CD4-positive, alpha-beta T cell treated with Interleukin-12 subunit alpha and Interleukin-12 subunit beta, for 1 hour (primary cell): ENCODE results near the gene MLXIP.
"Not testable (repeated sequence)": the region's sequence is repeated elsewhere in the genome, so short reads cannot be mapped to it uniquely, and the experiment has no call there.

Source experiments
- DNase-seq: peaks from one replicate; pipeline ENCODE4 v3.0.0-alpha.2; 2020

MLXIP gene, protein sequence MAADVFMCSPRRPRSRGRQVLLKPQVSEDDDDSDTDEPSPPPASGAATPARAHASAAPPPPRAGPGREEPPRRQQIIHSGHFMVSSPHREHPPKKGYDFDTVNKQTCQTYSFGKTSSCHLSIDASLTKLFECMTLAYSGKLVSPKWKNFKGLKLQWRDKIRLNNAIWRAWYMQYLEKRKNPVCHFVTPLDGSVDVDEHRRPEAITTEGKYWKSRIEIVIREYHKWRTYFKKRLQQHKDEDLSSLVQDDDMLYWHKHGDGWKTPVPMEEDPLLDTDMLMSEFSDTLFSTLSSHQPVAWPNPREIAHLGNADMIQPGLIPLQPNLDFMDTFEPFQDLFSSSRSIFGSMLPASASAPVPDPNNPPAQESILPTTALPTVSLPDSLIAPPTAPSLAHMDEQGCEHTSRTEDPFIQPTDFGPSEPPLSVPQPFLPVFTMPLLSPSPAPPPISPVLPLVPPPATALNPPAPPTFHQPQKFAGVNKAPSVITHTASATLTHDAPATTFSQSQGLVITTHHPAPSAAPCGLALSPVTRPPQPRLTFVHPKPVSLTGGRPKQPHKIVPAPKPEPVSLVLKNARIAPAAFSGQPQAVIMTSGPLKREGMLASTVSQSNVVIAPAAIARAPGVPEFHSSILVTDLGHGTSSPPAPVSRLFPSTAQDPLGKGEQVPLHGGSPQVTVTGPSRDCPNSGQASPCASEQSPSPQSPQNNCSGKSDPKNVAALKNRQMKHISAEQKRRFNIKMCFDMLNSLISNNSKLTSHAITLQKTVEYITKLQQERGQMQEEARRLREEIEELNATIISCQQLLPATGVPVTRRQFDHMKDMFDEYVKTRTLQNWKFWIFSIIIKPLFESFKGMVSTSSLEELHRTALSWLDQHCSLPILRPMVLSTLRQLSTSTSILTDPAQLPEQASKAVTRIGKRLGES

DNA sequence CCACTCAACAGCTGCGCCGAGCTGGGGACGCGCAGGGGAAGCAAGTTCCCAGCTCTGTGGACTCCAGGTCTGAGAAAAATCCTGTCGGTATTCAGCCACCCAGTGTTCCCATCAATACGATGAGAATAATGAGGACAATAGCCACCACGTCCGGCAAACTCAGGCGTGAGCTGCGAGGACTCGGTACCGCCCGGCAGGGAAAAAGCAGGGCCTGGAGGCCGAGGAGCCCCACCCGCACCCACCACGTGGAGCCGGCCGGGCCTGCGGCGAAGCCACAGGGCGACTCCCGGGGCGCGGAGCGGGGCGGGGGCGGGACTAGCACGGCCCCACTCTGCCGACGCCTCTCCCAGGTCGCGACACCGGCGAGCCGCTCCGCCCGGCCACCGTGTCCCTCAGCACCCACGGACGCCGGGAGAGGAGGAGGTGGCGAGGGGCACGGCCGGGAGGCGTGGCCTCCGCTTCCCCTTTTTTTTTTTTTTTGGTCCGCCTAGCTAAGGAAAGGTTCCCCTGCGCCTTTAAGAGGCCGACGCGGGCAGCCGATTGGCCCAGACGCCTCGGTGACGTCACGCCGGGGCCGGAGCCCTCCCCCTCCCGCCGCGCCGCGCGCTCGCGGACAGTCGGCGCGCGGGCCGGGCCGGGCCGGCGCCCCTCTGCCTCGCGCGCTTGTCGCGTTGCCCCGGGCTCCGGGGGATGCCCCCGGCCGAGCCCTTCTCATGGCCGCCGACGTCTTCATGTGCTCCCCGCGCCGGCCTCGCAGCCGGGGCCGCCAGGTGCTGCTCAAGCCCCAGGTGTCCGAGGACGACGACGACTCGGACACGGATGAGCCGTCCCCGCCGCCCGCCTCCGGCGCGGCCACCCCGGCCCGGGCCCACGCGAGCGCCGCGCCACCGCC, at the start of gene MLXIP:
Gene MLXIP, plus strand, starts transcription at position 616 of the 892 bp plus-strand sequence. Its CDS starts 98 bp downstream, at position 714.
- DNase-seq: peak; percentile 91

DNA sequence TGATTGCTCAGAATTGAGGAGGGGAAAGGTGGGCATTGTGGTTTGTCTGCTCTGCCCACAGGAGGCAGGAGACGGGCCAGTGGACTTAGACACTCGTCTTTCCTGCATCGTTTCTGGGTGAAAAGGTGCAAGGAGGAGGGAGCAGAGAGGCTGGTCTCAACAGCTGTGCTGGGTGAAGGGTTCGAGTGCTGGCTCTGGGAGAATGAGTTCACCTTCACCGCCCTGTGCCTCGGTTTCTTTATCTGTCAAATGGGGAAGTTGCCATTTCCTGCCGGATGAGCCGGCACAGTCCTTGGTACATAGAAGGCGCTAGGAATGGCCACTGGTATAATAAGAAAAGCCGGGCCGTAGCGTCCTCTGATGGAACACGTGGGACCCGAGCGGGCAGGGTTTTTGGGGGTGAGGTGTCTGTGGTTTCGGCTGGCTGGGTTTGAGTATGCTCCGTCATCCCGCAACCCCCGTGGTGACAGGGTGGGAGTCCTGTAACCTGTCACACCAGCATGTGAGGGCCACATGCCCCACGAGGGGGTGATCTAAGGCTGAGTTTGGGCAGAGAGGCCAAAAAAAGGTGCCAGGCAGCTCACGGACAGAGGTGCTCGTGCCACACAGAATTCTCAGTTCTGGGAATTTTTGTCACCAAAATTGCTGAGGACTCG, 49.5 kb upstream of the MLXIP start:
- peak; percentile 23 for DNase-seq

DNA sequence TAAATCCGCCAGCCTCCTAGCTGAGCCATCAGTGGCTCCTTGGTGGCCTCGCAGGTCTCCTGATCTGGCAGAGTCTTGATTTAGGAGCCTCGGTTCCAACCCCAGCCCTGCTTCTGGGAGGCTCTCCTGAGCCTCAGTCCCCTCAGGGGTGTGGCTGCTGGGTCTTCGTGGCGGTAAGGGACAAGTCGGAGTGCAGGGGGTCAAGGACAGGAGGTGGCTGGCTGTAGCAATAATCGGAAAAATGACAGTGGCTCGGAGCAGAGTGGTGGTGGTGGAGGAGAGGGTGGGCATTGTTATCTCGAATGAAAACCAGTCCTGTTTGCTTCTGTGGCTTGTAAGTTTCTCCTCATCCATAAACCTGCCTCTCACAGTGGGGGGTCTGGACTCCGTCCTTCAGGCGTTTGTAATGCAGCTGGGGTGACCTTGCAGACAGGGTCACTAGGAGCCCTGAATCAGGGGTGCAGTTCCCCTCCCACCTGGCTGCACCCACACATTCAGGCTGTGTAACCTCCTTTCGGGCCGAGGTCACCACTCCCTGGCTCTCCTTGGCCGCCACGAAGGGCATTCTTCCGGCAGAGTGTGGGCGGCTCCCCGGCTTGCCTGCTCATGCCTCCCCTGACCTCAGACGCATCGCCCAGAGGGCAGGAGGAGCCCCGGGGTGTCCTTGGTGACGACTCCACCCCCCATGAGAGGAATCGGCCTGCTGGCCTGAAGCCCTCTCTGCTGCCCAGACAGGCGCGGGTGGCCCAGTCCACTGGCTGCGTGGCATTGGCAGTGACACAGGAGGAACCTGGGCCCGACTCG, 48.7 kb upstream of the MLXIP start:
- no peak for DNase-seq

DNA sequence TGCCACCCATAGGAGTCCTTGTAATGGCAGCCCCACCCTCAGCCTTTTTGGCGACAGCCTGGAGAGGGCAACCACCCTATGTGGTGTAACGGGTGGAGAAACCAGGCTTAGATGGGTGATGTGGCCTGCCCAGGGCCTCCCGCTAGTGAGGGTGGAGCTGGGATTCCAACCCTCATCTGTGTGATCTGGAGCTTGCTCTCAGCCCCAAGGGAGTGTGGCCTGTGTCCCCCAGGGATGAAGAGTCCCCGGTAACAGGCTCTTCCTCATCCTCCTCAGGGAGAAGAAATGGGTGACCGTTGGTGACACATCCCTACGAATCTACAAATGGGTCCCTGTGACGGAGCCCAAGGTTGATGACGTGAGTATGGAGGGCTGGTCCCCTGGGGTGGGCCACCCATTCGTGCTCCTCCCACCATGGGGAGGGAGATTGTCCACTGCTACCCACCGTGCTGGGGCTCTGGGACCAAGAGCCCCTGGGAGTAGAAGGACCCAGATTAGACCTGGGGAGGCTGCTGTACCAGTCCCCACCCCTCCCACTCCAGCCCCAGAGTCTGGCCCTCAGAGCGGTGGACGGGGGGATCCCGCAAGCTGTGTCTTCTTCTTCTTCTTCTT, 48.0 kb upstream of the MLXIP start:
- no peak for DNase-seq

DNA sequence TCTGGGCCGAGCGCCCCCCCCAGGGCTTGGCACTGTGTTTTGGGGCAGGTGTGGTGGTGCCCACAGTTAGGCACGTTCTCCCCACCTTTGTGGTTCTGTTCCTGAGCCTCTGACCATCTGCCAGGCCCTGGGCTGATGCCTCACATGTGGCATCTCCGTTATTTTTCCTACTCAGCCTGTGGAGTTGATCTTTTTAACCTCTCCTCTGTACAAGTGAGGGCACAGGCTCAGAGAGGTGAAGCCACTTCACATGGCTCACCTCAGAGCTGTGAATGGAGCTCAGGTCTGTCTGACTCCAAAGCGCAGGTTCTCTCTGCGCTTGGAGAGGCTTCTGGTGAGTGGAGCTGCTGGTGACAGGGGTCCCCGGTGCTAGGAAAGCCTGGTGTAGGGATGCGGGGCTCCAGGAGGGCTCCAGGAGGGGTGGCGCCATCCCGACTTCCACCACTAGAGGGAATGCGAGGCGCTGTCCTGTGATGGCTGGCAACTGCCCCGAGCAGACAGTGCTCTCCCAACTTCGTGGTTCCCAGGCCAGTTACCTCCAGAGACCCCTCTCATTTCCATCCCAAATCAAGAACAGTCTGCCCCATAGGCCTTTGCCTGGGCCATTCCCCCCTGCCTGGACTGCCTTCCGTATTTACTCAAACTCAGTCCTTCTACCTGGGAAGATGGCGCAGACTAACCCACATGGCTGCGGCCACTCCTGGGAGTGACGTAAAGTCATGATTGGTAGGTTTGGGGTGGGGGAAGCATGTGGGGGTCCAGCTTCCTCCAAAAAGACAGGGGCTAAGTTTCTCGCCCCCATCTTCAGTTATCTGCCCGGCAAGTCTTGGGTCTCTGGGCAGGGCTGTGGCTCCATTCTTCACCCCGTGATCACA, 47.0 kb upstream of the MLXIP start:
- DNase-seq: peak; percentile 44

DNA sequence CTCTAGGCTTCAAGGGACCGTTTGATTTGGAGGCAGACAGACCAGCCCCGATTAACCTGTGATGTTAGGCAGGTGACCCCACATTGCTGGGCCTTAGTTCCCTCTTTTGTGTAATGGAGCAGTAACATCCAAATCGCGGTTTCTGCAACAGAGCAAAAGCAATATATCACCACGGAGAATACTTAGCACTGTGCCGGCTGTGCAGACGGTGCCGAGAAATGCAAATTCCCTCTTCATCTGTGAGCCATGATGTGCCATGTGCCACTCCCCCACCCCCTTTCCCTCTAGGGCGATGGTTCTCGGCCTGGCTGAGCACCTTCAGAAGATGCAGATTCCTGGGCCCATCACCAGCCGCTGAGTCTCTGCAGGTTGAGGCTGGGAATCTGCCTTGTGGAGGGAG, 46.0 kb upstream of the MLXIP start:
- no peak for DNase-seq

DNA sequence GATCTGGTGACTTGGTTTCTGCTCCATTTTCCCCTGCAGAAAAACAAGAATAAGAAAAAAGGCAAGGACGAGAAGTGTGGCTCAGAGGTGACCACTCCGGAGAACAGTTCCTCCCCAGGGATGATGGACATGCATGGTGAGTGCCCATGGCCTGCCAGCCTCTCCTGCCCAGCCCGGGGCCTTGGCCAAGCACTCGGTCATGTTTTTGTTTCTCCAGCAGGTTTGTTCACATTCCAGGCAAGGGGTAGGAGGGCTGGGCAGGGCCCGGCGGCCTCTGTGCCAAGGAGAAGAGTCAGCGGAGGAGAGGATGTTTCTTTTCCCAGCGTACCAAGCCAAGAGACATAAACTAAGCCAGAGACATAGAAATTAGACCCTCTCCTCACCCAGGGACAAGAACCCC, 43.3 kb upstream of the MLXIP start:
- no peak for DNase-seq

DNA sequence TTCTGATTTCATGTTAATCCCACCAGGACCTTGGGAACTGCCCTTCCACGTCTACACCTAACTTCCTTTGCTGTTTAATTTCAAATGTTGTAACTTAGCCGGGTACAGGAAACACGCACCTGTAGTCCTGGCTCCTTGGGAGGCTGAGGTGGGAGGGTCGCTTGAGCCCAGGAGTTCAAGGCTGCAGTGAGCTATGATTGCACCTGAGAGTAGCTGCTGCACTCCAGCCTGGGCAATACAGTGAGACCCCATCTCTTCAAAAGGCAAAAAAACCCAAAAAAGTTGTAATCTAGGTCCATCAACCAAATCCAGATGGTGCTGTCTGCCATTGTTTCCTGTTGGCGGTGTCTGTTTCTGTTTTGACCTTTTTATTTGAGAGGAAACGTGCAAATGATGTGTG, 42.4 kb upstream of the MLXIP start:
- no peak for DNase-seq

DNA sequence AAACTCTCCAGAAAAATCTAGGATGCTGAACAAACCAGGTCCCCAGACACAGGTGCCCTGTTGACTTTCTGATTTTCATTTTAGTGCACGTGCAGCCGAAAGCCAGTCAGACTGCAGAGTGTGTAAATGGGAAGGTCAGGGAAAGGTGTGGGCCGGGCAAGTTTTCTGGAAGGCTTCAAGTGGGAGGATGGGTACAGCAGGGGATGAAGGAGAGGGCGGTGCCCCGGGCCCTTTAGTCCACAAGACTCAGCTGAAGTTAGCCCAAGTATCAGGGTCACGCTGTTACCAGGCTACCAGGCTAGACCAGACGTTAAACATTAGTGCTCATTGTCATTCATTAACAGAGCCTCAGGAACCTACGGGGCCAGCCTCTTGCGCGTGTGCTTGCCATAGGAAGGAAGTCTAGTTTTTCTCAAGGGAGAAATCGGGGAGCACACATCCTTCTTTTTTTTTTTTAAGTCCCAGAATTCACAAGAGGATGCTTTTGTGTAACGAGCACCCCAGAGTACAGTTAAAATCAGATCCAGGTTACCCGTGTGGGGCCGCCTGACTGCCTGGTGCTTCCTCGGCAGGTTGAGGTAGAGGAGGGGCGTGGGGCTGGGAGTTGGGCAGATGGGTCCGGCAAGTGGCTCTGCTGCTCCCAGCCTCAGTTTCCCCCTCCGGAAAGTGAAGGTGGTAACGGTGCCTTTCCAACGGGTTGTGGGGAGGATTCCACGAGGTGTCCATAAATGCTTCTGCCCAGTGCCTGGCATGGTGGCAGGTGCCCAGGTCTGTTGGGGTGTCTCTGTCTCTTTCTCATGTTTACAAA, 37.8 kb upstream of the MLXIP start:
- no peak for DNase-seq

DNA sequence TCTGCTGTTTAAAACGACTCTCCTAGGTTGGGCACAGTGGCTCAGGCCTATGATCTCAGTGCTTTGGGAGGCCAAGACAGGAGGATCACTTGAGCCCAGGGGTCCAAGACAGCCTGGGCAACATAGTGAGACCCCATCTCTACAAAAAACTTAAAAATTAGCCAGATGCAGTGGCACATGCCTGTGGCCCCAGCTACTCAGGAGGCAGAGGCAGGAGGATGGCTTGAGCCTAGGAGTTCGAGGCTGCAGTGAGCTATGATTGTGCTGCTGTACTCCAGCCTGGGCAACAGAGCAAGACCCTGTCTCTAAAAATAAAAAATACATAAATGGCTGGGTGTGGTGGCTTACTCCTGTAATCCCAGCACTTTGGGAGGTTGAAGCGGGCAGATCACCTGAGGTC, 37.1 kb upstream of the MLXIP start:
- not testable (repeated sequence) for DNase-seq

DNA sequence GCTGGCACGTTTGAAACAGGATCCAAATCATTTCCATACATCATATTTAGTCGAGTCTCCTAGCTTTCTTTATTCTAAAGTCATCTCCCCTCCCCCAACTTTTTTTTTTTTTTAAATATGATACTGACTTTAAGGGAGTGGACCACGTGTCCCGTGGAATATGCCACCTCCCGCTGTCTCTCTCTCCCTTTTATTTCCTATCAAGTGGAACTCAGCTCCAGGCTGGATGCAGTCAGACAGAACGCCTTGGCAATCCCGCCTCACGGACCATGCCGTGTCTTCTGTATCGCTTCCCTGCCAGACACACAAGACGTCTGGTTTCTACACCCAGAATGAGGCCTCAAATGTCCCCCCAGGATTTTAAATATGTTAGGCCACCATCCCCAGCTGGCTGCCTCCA, 35.6 kb upstream of the MLXIP start:
- no peak for DNase-seq

DNA sequence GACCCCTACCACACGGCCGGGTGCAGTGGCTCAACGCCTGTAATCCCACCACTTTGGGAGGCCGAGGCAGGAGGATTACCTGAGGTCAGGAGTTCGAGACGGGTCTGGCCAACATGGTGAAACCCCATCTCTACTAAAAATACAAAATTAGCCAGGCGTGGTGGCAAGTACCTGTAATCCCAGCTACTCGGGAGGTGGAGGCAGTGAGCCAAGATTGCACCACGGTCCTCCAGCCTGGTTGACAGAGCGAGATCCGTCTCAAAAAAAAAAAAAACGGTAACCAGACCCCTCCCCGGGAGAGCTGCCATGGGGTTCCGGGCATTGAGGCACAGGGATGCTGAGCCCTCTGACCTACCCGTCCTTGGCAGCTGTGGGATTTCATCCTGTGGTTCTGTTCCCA, 35.1 kb upstream of the MLXIP start:
- no peak for DNase-seq

DNA sequence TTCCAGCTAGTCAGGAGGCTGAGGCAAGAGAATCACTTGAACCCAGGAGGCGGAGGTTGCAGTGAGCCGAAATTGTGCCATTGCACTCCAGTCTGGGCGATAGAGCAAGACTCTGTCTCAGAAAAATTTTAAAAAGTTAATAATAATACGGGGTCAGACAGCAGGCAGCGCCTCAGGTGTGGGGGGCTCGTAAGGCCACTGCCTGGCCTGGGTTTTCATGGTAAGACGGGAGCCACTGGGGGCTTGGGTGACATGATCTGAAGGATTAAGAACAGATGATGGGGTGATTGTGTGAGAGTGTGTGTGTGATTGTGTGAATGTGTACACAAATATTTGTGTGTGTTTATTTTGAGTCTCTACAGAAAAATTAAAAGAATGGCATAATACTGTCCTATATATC, 33.3 kb upstream of the MLXIP start:
- DNase-seq: no peak

DNA sequence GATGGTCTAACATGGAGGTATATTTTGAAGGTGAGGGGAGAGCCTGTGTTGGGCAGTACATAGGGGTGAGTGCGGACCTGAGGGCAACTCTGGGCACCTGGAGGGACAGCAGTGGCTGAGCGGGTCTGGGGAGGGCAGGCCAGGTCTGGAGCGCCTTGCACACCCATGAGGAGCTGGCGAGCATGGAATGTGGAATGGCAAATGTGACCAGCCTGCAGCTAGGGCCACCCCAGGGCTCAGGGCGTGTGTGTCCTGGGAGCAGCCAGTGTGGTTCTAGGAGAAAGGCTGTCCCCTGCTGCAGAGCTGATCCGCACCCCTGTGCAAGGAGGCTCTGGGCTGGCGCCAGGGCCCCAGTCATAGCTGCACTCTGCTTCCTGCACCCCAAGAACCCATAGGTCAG, 32.4 kb upstream of the MLXIP start:
- no peak for DNase-seq

DNA sequence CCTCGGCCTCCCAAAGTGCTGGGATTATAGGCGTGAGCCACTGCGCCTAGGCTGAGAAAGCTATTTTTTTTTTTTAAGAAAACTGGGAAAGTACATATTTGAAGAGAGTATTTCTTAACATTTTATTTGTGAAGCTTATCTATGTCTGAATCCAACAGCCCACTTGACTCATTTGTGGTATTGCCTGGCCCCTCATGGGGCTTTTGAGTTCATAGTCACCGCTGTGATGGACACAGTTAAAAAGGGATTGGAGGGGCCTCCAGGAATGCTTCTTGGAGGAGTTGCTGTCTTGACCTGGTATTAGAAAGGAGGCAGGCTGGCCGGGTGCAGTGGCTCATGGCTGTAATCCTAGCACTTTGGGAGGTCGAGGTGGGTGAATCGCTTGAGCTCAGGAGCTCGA, 30.4 kb upstream of the MLXIP start:
- no peak for DNase-seq

DNA sequence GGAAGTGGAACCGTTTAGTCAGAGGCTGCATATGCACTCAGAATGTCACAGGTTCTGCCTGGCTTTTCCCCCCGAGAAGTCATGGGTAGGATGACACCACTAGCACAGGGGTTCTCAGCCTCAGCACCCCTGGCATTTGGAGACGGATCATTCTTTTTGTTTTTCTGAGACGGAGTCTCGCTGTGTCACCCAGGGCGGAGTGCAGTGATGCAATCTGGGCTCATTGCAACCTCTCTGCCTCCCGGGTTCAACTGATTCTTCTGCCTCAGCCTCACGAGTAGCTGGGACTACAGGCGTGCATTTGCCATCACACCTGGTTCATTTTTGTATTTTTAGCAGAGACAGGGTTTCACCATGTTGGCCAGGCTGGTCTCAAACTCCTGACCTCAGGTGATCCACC, 28.7 kb upstream of the MLXIP start:
- DNase-seq: no peak

DNA sequence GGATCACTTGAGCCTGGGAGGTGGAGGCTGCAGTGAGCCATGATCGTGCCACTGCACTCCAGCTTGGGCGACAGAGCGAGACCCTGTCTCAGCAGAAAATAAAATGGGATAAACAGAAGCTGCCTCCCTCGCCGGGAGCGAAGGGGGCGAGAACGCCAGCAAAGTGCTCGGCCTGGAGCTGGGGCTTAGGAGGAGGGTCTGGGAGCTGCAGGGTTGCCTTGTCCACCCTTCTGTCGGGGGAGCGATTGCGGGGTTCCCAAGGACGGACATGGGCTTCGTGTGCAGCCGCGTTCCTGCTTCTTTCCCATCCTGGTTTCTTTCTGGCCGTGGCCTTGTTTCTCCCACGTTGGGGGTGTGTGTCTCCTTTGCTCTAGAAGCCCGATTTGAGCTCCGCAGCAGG, 27.9 kb upstream of the MLXIP start:
- no peak for DNase-seq

DNA sequence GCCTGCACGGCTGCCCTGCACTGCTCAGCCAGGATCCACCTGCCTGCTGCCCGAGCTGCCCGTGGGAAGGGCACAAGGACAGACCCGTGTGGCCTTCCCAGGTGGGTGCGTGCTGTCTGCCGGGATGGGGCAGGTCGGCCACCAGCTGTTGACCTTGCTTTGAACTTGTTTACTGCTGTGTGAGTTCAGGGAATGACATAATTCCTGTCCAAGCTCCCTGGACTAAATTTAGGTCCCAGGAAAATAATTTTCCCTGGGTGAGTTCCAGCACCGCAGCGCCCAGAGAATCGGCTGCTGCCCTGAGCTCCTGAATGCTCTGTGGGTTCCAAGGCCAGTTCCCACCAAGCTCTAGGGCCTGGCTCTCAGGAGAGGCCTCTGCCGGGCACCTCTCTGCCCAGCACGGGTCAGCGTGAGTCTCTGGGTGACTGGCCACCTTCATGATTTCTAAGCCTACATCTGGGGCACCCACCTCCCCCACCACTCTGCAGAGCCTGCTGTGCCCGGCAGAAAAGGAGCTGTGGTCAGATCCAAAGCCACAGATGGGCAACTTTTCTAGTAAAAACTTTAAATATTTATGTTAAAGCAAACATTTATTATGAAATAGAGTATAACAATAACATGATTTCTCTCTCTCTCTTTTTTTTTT, 27.2 kb upstream of the MLXIP start:
- DNase-seq: no peak

DNA sequence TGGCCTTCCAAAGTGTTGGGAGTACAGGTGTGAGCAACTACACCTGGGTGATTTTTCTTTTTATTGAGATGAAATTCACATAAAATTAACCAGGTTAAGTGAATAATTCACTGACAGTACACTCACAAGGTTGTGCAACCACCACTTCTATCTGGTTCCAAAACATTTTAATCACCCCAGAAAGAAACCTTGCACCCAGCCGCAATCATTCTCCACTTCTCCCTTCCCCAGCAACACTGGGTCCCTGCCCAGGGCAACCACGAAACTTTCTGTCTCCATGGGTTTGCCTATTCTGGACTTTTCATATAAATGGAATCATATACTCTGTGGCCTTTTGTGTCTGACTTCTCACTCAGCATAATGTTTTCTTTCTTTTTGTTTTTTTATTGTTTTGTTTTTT, 26.3 kb upstream of the MLXIP start:
- DNase-seq: no peak
